ENCODE data around the gene BRD2.
A peak's percentile ranks its signal among the peaks of the same experiment; 100 is the strongest.
"Not testable (repeated sequence)": the region's sequence is repeated elsewhere in the genome, so short reads cannot be mapped to it uniquely, and the experiment has no call there.

BRD2 gene

DNA sequence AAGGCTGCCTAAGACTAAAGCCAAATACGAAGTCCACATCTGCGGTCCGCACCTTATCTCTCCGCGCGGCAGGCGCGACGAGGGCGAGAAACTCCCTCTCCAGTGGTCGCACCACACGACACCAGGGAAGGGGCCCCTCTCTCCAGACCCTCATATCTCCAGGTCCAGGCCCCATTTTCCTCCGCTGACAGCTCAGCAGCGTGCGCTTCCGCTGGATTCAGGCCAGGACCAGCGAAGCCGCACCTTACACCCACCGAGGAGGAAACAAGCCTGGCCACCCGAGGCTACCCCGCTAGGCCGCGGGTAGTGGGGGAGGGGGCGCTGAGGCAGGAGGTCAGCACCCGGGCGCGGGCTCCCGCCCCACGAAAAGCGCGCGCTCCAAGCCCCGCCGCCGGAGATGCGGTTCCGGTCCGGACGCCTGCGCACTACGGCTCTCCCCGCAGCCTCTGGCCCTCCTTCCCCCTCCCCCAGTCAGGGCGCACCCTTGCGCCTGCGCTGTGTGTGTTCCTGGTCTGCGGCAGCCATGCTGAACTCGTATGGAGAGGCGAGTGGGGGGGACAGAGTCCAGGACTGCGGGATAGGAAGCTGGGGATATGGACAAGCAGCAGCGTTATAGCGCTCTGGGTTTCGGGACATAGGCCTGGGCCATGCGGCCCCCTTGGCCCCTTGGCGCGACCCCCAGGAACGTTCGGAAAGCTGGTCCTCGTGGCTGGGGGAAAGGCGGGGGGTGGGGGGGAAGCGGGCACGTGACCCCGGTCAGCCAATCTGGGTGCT, at the start of gene BRD2:
TSS of gene BRD2 (plus strand) at position 502 of the 774 bp plus-strand sequence. CDS start 4,305 bp downstream, outside the sequence.
- DNase-seq, result peak; percentile 78

DNA sequence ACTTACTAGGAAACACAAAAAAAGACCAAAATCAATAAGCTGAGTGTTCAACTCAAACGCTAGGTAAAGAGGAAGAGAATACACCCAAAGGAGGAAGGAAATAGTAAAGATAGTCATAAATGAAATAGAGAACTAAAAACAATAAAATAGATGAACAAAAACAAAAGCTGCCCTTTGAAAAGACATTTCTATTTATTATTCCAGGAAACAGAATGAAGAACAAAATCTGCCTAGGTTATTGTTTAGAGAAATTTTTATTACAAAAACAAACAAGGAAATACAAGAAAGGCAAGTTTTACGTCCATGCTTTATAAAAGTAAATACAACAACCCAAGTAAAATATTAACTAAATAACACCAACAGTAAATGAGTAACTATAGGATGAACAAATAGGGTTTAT, 47.7 kb upstream of the BRD2 start:
- DNase-seq, result no peak

DNA sequence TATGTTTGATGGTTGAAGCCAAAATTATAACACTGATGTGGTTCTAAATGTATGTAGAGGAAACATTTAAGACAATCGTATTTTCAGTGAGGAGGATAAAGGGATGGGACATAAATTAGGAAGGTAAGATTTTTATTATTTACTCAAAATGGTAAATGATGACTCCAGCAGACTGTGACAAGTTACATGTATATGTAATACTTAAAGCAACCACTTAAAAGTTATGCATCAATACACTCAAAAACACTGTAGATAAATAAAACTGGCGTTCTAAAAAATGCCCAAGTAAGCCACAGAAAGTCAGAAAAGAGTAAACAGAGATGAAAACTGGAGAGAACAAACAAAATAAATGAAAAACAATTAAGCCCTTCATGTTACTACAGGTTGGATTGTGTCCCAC, 46.3 kb upstream of the BRD2 start:
- DNase-seq, result no peak

DNA sequence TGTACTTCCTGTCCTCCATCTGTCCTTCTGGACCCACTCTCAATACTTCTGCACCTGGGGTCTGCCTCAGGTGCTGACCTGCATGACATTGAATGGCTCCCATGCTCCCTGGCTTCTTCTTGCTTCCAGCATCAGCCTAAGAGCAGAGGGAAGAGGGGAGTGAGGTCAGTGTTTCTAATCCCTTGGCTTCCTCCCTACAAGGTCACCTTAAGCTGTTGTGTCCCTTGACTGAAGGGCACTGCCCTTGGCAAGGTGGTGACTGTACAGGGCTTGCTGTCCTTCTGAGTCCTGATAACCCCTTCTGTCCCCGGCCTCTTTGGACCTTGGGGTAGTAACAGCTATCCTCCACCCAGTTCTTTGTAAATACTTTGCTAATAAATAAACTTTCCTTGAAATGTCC, 37.2 kb upstream of the BRD2 start:
- DNase-seq, result no peak

DNA sequence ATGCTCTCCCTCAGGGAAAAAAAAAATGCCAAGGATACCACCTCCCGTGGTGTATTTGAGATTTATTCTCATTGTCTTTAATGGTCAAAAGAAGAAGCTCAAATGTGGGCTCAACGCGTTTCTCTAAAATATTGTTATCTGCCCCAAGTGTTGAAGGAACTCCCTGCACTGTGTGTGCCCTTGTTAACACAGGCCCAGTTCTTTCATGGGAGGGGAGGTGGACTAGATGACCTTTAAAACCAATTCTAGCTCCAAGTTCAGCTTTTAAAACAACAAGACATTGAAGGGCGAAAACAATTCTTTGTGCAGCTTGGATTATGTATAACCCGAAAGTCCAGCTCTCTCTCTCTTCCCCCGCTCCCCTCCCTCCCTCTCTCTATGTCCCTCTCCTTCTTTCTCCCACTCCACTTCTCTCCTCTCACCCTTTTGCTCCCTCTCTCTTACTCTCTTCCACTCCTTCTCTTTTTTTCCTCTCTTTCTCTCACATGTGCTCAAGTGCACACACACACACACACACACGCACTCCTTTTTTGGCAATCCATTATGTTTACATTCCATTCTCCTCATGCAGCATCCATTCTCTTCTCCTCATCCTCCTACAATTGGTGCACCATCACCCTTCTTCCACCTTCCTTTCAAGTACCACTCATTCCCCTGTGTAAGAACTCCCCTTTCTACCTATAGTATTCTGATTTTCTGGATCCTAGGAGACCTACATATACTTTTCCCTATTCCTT, 36.1 kb upstream of the BRD2 start:
- DNase-seq, result no peak

DNA sequence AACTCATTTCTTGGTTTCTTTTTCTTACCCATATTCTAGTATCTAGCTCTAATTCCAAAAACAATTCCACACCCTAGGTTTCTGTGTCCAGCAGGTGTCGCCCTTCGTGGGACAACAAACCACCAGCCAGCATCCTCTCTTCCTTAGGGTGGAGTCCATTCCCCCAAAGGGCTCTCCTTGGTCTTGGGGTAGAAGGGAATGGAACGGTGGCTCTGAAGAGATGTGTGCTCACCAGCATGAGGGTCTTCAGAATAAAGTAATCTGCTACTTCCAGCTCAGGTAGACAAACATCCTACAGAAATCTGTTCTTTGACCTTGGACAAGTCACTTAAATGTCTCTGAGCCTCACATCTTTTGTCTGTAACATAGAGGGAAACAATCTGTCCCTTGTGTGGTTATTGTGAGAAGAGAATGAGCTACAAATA, 34.7 kb upstream of the BRD2 start:
- no peak for DNase-seq

DNA sequence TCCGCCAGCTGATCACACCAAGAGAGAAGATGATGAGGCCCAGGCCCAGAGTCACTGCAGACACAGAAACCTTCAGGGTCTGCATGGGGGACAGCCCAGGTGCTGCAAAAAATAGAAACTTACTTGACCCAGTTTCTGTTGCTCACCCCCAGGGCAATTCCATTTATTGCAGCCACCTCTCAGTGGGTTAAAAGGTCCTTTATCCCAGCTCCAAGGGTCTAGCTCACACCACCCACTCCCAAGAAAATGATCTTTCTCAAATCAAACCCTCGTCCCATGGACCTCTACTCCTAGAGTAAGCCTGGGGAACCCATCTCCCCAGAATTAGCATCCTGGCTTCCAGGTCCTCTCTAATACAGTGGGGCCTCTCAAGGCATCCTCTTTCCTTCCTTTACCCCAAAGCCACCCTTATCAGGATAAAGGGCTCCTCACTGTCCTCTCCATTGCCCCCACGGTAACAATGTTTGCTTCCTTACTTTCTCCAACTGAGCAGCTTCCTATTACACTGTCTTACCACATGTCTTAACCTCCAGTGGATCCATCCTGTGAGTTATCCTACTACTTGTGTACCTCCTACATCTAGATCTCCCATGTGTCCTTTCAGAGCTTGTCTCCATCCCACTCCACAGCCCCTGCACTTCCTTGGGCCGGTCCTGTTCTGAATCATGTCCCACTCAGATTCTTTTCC, 32.7 kb upstream of the BRD2 start:
- no peak for DNase-seq

DNA sequence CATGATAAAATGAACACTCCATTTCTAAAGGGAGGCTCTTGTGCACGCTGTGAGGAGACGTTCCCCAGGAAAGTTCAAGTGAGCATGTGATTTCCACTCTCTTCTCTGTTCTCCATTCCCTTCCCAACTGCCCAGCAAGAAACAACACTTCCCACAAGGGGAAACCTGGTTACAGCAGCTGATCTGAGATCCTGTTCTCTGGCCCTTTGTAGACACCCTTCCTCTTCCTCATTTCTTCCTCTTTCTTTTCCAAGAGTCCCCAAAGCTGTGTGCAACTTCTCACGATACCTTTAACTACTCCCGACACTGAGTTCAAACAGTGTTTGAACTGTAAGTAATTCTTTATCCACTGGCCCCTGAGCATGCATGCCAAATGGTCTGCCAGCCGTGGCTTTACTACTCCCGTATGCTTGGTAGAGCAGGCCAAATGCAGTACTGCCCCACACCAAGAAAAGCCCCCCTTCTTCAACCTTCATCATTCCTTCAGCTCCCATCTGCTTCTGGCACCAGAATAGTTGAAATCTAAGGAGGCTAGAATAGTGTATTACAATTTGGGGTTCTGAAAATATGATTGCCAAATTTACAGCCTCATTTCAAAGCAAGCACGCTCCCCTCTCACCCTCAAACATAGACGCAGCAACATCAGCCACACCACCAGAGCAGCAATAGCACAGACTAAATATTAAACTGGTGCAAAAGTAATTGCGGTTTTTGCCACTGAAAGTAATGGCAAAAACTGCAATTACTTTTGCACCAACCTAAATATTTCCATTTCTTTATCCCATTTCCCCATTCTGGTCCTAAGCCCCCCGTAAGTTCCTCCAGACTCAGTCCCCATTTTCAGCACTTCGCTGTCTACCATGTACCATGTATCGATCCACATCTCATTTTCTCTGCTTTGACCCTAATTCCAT, 31.9 kb upstream of the BRD2 start:
- DNase-seq, result no peak

DNA sequence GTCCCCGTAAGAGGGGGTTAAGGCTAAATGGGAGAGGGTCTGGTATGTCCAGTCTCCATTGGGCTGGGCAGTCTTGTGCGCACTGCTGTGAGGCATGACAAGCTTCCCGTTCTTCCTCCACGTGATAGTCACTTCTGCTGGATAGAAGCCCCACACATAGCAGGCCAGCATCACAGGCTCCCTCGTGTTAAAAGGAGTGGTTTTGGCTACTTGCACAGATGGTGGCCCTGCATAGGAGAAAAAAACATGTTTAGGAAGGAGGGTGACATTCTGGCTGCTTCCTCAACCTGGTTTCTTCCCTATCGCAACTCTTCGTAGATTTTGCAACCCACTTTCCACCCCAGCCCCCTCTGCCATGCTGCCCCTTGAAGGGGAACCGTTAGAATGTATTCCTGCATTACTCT, 31.2 kb upstream of the BRD2 start:
- no peak for DNase-seq

DNA sequence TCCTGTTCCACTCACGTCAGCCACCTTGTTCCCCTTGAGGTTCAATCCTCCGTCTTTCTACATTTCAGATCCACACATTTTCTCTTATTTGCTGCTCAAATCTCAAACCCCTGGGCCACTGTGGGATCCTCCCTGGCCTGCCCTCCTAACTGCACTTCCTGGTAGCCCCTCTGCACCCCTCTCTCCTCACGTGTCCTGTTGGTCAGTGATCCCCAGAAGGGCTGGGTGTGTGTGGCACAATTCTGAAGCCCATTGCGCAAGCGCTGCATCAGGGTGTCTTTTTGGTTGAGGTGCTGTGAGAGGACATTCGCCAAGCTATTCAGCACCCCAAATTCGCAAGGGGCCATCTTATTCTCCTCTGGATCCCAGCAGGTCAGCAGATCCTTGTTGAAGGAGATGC, 29.9 kb upstream of the BRD2 start:
- DNase-seq, result no peak

DNA sequence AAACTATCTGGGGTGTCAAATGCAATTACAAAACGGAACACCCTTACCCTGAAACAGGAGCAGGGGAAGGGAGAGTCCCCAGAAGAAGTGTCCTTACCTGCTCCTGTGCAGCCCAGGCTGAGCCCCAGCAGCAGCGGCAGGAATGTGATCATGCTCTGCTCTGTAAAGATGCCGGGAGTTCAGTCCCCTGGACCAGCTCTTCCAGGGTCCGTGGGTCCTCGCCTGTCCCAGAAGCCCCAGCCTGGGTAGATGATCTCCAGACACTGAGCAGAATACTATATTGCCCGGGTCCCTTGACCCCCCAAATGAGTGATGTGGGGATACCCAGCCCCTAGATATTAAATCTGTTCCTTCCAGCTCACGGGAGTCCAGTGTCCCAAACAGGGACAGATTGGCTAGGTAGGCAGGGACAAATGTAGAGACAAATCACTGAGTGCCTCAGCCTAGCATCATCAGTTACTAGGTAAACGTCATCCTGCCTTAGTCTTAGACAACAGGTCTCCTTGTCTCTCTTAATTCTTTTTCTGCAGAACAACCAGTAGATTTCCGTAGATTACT, 27.7 kb upstream of the BRD2 start, which contains the start of gene HLA-DMB:
TSS of gene HLA-DMB (minus strand) at position 373 of the 558 bp plus-strand sequence. CDS start at position 152, 221 bp downstream.
- no peak for DNase-seq

DNA sequence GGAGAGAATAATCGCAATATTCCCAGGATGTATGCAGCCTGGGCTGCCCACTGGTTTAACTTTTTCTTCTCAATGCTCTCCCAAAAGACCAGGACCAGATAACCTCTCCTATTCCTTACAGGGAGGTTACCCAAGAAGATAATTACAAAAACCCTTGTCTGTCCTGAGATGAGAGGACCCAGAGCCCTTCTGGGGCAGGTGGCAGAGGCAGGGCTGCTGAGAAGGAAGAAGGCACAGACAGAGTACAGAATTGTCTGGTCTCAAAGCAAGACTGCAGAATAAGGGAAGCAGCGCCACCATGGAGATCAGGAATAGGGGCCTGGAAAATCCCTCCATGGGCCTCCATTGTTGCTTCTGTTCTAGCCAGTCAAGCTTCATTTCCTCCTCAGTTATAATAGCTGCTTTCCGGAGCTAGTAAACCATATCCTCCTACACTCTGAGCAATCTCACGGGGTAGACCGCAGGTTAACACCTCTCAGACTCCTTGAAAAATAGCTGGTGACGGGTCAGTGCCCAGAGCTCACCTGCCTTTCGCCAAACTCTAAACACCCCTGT, 27.1 kb upstream of the BRD2 start:
- DNase-seq, result no peak

DNA sequence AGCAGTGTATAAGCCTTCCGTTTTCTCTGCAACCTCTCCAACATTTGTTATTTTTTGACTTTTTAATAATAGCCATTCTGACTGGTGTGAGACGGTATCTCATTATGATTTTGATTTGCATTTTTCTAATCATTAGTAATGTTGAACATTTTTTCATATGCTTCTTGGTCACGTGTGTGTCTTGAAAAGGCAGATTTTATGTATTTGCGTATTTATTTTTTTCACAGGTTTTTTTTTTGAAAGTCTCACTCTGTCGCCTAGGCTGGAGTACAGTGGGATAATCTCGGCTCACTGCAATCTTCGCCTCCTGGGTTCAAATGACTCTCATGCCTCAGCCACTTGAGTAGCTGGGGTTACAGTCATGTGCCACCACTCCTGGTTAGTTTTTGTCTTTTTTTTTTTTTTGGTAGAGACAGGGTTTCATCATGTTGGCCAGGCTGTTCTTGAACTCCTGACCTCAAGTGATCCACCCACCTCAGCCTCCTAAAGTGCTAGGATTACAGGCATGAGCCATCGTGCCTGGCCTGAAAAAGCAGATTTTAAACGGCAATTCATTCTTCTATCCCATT, 25.8 kb upstream of the BRD2 start:
- not testable (repeated sequence) for DNase-seq

DNA sequence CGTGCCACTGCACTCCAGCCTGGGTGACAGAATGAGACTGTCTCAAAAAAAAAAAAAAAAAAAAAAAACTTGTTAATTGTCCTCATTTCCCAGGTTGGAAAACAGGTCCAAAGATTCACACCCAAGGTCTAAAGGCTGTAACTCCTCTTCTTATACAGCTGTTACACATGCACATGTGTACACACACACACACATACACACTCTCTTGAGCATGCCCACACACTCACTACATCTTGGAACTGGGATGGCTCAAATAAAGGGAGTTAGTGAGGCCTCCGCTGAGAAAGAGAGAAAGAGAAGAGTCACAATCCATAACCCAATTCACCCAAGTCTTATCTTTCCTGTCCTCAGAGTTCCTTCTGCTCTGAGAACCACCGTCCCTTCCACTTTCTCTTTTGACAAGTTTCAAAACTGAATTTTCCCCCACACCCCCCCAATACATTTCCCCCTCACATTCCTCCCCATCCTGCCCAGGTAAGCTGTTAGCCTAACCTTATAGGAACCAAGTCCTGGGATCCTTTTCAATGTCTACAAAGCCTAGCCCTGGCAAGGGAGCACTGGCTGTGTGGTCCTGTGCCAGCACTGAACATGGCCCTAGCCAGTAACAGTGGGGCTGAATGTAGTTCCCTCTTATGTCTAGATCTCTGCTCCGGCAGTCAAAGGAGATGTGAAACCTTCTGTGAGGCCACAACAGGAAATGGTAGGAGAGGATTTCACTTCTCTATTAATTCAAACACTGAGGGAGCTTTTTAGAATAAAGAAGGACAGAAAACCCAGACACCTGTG, 24.3 kb upstream of the BRD2 start:
- DNase-seq, result no peak

DNA sequence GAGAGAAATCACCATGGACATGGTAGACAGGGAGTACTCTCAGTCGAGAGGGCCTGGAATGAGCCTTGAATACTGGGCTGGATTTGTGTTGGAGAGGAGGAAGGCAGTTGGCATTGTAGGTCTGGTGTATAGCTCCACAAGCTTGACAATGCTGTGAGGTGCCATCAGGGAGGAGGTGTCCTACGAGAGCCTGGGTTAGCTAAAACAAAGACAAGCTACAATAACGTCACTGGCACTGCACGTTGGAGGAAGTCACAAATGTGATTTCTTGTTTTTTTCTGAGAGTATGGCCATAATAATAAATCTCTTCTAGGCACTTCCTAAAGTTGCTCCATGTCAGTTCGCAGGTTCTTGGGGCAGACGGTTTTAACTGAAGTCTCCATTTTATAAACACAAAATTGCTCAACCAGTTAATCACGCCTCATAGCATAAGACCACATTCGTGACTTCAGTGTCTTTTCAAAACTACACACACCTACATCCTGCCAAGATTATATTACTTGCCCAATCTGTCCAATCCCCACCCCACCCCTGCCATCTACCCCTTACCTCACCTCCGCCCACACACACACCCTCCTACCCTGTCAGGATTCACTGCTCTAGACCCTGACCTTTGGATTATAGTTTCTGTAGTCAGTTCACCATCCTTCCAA, 23.2 kb upstream of the BRD2 start:
- no peak for DNase-seq

DNA sequence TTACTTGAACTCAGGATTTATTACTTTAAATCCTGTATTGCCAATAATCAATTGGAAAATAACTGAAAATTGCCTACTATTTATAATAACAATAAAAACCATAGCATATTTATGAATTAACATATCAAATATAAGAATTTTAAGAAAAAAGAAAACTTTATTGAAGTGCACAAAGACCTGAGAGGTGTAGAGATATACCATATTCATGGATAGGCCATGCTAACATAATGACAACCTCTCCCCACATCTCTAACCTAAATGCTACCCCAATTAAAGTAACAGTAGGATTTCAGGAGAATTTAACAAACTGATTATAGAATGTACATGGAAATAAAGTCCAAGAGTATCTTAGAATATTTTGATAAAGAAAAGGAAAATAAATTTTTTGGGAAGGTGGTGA, 22.4 kb upstream of the BRD2 start:
- DNase-seq, result no peak

DNA sequence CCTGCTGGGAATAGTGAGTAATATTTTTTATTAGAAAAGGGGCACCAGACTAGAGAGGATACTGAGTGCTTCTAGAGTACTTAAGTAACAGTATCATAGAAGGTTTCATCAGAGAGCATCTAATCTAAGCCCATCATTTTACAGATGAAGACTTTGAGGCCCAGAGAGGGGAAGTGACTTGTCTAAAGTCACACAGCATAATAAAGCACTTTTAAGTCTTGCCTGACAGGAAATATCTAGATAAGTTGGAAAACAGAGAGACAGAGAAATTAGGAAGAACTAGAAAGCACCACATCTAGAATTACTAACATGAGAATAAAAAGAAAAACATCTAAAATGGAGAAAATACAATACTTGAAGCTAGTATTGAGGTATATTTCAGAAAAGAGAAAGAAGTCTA, 21.5 kb upstream of the BRD2 start:
- DNase-seq, result no peak

DNA sequence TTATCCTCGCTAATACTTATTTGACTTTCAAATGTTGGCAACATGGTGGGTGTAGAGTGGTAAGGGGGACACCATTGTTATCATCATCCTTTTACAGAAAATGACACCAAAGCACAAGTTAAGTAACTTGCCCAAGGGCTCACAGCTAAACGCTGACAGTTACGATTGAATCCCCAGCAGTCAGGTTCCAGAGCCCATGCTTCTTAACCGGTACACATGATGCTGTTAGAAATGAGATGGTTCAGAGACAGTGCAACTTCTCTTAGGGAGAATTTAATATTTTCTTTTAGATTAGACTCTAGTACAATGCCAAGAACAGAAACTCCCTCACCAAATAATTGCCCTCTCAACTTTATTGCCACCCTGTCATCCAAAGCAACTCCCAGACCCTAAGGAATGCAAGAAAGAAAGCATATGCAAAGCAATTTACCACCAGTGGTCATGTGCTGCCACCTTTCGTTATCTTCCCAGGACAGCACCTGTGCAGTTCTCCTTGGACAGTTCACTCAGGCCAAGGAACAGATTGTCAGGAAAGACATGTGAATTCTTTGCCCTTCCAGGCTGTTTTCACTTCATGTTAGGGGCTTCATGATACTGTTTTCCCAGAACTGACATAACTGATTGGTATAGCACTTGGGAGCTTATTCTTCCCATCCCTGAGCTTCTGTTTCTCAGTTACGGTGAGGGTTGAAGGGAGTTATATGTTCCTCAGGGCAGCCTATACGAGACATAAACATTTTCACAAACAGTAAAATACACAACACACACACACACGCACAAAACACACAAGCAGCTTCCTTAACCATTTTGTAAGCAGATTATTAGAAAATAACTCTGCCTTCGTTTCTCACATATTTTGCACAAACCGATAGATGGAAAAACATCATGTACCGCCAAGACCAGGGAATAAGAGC, 20.6 kb upstream of the BRD2 start:
- no peak for DNase-seq

DNA sequence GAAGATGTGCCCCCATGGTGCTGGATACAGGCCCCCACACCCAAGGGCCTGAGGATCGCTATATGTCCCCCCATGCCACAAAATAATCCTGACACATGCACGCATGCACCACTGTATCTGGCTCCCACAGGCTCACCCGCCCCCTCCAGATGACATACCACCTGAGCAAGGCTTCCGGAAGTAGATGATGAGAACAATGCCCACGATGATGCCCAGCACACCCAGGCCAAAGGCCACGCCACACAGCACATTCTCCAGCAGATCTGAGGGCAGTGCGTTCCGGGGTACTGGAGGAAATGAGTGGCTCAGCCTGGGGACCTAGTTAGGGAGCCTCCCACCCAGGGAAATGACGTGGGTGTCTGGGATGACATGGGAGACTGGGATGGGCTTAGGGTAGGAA, 19.3 kb upstream of the BRD2 start:
- no peak for DNase-seq
